Activated CD8-positive, alpha-beta T cell treated with anti-CD3 and anti-CD28 coated beads, Interleukin-2, amount 10 ng/mL, durations not matched to agents 7 days and 5 days (primary cell): ENCODE measurements around the gene AHRR. TPM values are rescaled to one million over a fixed set of nuclear protein-coding genes. Genes with fewer than 3 reads are reported as not detected.

ENCODE experiments used
- ATAC-seq: fragments of 150-1000 bp; cut with Tn5 transposase; one replicate; pipeline ENCODE4 v1.10.0; 2021; ENCODE audit warnings: moderate library complexity
- CTCF ChIA-PET: fragments of 350-600 bp; sonication (Branson Sonifier 250); formaldehyde crosslinking; loops from one replicate; lab custom pipeline; 2021; ENCODE audit warnings: antibody characterized with exemption; lab: Charles Lee
- POLR2A ChIA-PET: fragments of 350-600 bp; sonication (Branson Sonifier 250); formaldehyde crosslinking; loops from one replicate; lab custom pipeline; 2021; ENCODE audit warnings: antibody characterized with exemption; lab: Charles Lee
- DNase-seq: peaks from one replicate; pipeline ENCODE4 v3.0.0-alpha.2; 2020
- H3K27ac Mint-ChIP-seq: one replicate; pipeline ENCODE4 v1.8.0; 2021; ENCODE audit warnings: mild to moderate bottlenecking, mixed read lengths
- H3K27me3 Mint-ChIP-seq: one replicate; pipeline ENCODE4 v1.8.0; 2021; ENCODE audit warnings: low read depth, mixed read lengths
- H3K36me3 Mint-ChIP-seq: one replicate; pipeline ENCODE4 v1.8.0; 2021; ENCODE audit warnings: low read depth, mixed read lengths
- H3K4me1 Mint-ChIP-seq: one replicate; pipeline ENCODE4 v1.8.0; 2021; ENCODE audit warnings: low read depth, mixed read lengths
- H3K4me3 Mint-ChIP-seq: one replicate; pipeline ENCODE4 v1.8.0; 2021; ENCODE audit warnings: mild to moderate bottlenecking, mixed read lengths
- H3K9me3 Mint-ChIP-seq: one replicate; pipeline ENCODE4 v1.8.0; 2022; ENCODE audit warnings: mixed read lengths; ENCODE audit not compliant: insufficient read depth
- total RNA-seq, 2 experiments: library from RNA; stranded (reverse); gene quantifications; one replicate each; pipeline ENCODE4 v1.2.3, GENCODE V29; 2021

AHRR gene
- total RNA-seq, 2 experiments from 2014 or later = 56.1 to 57.2 TPM

GRCh38 chr5:342501-343460 lies 21.3 kb downstream of the AHRR start:
- ChIA-PET CTCF (interaction anchor here (1.4 to 1.6 kb wide), 2 partner anchors 21 to 36 kb away, joined by 3 to 4 read pairs; partner anchors contain the start of gene AHRR), POLR2A (no interaction called here)
- peaks cover 48% of the 10 kb centered on the region for H3K36me3 Mint-ChIP-seq
- peak overlapping the region; percentile 59 for H3K4me3 Mint-ChIP-seq
- H3K9me3 Mint-ChIP-seq = no peaks in the 10 kb centered on the region
- DNase-seq (no peak), ATAC-seq (no peak)
- no peaks in the 10 kb centered on the region for H3K27me3 Mint-ChIP-seq
- peaks cover 64% of the 10 kb centered on the region for H3K4me1 Mint-ChIP-seq
- H3K27ac Mint-ChIP-seq = peak overlapping the region; percentile 70

GRCh38 chr5:343461-344401 lies 22.2 kb downstream of the AHRR start:
- Mint-ChIP-seq H3K4me1 (peaks cover 67% of the 10 kb centered on the region), H3K36me3 (peaks cover 53% of the 10 kb centered on the region), H3K9me3 (no peaks in the 10 kb centered on the region), H3K4me3 (peak overlapping the region; percentile 81), H3K27ac (peak overlapping the region; percentile 94), H3K27me3 (no peaks in the 10 kb centered on the region)
- ATAC-seq (peak; percentile 81), DNase-seq (peak; percentile 61)
- ChIA-PET POLR2A (interaction anchor here (0.6 to 1.1 kb wide), 3 partner anchors 50 to 88 kb away, joined by 3 read pairs; partner anchors contain the start of gene PDCD6), CTCF (interaction anchor here (0.6 to 1.1 kb wide), 5 partner anchors 10 to 103 kb away, joined by 3 to 4 read pairs (median 3); no protein-coding TSS in a partner anchor)

GRCh38 chr5:344668-345067 lies 23.2 kb downstream of the AHRR start:
- Mint-ChIP-seq H3K27me3 (no peaks in the 10 kb centered on the region), H3K4me1 (peaks cover 63% of the 10 kb centered on the region), H3K9me3 (no peaks in the 10 kb centered on the region), H3K27ac (peak overlapping the region; percentile 81), H3K4me3 (no peak overlapping the region), H3K36me3 (peaks cover 52% of the 10 kb centered on the region)
- ATAC-seq = no peak
- CTCF ChIA-PET = interaction anchor here (1.0 to 1.1 kb wide), 3 partner anchors 9 to 65 kb away, joined by 3 to 4 read pairs (median 3); no protein-coding TSS in a partner anchor
- DNase-seq = no peak
- POLR2A ChIA-PET = interaction anchor here (1.0 to 1.1 kb wide), 2 partner anchors 49 to 73 kb away, joined by 3 read pairs; partner anchors contain the start of gene PDCD6

DNA sequence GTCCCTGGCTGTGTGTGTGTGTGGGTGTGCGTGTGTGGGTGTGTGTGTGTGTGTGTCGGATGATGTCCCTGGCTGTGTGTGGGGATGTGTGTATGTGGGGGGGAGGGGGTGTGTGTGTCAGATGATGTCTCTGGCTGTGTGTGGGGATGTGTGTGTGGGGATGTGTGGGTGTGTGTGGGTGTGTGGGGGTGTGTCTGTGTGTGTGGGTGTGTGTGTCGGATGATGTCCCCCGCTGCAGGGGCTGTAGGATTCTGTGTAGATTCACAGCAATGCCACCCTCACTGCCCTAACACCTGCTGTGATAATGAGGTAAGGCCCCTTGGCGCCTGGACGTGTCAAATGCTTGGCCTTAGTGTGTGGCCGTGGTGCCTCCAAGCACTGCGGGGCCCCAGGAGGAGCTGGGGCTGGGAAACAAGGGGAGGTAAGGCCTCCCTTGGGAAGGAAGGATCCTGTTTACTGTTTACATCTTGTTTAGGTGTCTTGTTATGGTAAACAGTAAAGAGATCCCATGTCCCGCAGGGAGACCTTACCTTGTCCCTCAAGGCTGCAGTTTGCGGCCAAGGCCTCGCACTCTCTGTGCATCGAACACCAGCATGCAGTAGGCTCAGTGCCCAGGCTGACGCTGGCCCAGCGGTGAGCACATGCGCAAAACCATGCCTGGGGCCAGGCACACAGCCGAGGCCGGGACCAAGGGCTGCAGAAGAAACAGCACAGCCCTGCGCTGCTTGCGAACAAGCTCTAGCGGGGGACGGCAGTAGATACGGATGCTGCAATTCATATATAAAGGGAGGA lies 24.1 kb downstream of the AHRR start:
- POLR2A ChIA-PET = interaction anchor here (0.8 to 1.4 kb wide), 4 partner anchors 9 to 92 kb away, joined by 3 read pairs; partner anchors contain the start of gene AHRR
- peak overlapping the region; percentile 82 for H3K27ac Mint-ChIP-seq
- CTCF ChIA-PET = interaction anchor here (0.7 to 1.6 kb wide), 5 partner anchors 9 to 100 kb away, joined by 3 to 5 read pairs (median 4); partner anchors contain the start of gene AHRR
- peaks cover 53% of the 10 kb centered on the region for H3K36me3 Mint-ChIP-seq
- peak overlapping the region; percentile 66 for H3K4me3 Mint-ChIP-seq
- H3K4me1 Mint-ChIP-seq = peaks cover 62% of the 10 kb centered on the region
- peak; percentile 4 for ATAC-seq
- no peaks in the 10 kb centered on the region for H3K27me3 Mint-ChIP-seq
- no peak for DNase-seq
- H3K9me3 Mint-ChIP-seq = no peaks in the 10 kb centered on the region

GRCh38 chr5:346229-346935 lies 24.9 kb downstream of the AHRR start:
- ATAC-seq = peak; percentile 10
- peak overlapping the region; percentile 82 for H3K27ac Mint-ChIP-seq
- no peak for DNase-seq
- no peaks in the 10 kb centered on the region for H3K9me3 Mint-ChIP-seq
- POLR2A ChIA-PET = interaction anchor here (0.8 to 1.4 kb wide), 6 partner anchors 8 to 92 kb away, joined by 3 read pairs; partner anchors contain the start of gene AHRR
- H3K36me3 Mint-ChIP-seq = peaks cover 55% of the 10 kb centered on the region
- peaks cover 61% of the 10 kb centered on the region for H3K4me1 Mint-ChIP-seq
- H3K27me3 Mint-ChIP-seq = no peaks in the 10 kb centered on the region
- CTCF ChIA-PET = interaction anchor here (0.7 to 1.6 kb wide), 6 partner anchors 9 to 99 kb away, joined by 3 to 5 read pairs (median 4); partner anchors contain the start of gene AHRR
- H3K4me3 Mint-ChIP-seq = peak overlapping the region; percentile 66

GRCh38 chr5:347712-348284 lies 26.3 kb downstream of the AHRR start:
- ATAC-seq = no peak
- Mint-ChIP-seq H3K4me1 (peaks cover 49% of the 10 kb centered on the region), H3K36me3 (peaks cover 50% of the 10 kb centered on the region), H3K9me3 (no peaks in the 10 kb centered on the region), H3K27me3 (no peaks in the 10 kb centered on the region), H3K27ac (no peak overlapping the region), H3K4me3 (no peak overlapping the region)
- DNase-seq = no peak
- ChIA-PET POLR2A (interaction anchor here (1.3 kb wide), 1 partner anchor 10 kb away, joined by 3 read pairs; no protein-coding TSS in a partner anchor), CTCF (interaction anchor here (0.9 to 1.3 kb wide), 2 partner anchors 19 to 84 kb away, joined by 3 to 4 read pairs; no protein-coding TSS in a partner anchor)

DNA sequence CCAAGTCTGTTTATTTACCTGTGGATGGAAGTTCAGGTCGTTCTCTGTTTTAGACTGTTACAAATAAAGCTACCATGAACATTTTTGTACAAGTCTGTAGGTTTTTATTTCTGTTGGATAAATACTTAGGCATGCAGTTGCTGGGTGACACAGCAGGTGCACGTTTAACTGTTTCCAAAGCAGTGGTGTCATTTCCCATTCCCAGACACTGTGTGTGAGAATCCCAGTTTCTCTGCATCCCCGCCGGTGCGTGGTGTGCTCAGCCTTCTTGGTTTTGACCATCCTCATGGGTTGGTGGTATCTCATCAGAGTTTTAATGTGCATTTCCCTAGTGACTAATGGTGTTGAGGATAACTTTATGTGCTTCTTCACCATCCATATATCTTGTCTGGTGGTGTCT lies 27.2 kb downstream of the AHRR start:
- no peaks in the 10 kb centered on the region for H3K9me3 Mint-ChIP-seq
- ChIA-PET CTCF (interaction anchor here (0.9 to 2.0 kb wide), 5 partner anchors 15 to 83 kb away, joined by 3 to 6 read pairs (median 4); no protein-coding TSS in a partner anchor), POLR2A (interaction anchor here (1.3 kb wide), 1 partner anchor 11 kb away, joined by 3 read pairs; no protein-coding TSS in a partner anchor)

DNA sequence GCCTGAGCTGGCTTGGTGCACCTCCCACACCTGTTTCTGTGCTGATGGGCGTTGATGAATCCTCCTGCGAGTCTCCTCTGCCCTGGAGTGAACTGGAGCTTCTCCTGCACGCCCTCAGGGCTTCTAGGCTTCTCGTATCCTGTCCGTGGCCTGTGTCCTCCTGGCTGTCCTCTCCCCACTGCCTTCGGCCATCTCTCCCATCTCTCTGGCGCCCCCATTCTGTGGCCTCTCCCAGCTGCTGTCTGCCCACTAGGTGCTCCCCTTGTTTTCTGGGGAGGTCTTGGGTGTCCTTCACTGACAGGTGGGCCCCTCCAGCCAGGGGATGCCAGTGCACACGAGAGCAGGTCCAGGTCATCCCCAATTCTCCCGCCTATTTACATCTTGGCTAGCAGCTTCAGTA lies 28.8 kb downstream of the AHRR start:
- Mint-ChIP-seq H3K4me1 (peaks cover 38% of the 10 kb centered on the region), H3K27me3 (no peaks in the 10 kb centered on the region), H3K9me3 (no peaks in the 10 kb centered on the region), H3K27ac (no peak overlapping the region), H3K4me3 (no peak overlapping the region), H3K36me3 (peaks cover 58% of the 10 kb centered on the region)
- no peak for ATAC-seq
- no peak for DNase-seq
- CTCF ChIA-PET = interaction anchor here (0.9 to 2.0 kb wide), 5 partner anchors 13 to 96 kb away, joined by 3 to 6 read pairs (median 4); no protein-coding TSS in a partner anchor
- POLR2A ChIA-PET = interaction anchor here (0.6 to 0.7 kb wide), 2 partner anchors 41 to 131 kb away, joined by 3 read pairs; no protein-coding TSS in a partner anchor

More for the DNA sequence above, 27.2 kb downstream of the AHRR start:
- Mint-ChIP-seq H3K4me3 (no peak overlapping the region), H3K27ac (no peak overlapping the region), H3K36me3 (peaks cover 53% of the 10 kb centered on the region), H3K27me3 (no peaks in the 10 kb centered on the region), H3K4me1 (peaks cover 44% of the 10 kb centered on the region)
- no peak for DNase-seq
- ATAC-seq = no peak

DNA sequence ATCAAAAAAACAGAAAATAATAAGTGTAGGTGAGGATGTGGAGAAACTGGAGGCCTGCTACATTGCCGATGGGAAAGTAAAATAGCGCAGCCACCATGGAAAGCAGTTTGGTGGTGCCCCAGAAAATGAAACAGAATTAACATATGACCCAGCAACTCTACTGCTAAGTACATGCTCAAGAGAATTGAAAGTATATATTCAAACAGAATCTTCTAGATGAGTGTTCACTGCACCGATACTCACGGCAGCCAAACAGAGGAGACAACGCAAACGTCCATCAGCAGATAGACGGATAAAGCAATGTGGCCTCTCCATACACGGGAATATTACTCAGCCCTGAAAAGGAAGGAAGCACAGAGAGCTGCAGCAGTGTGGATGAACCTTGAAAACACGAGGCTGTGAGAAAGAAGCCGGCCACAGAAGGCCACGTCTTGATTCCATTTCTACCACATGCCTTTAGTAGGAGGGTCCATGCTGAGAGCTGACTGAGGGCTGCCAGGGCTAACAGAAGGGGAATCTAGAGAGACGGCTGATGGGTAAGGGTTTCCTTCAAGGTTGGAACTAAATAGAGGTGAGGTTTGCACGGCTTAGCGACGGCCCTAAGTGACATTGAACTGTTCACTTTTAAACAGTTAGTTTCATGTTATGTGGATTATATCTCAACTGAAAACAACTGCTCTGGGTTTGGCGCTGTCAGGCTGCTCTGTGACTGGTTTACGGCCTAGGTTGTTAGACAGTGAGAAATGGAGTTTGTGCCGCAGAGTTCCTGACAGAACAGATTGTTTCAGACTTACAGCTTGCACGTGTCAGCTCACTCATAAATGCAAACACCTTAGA lies 29.8 kb downstream of the AHRR start:
- CTCF ChIA-PET = interaction anchor here (1.0 to 1.6 kb wide), 2 partner anchors 14 to 95 kb away, joined by 3 to 4 read pairs; no protein-coding TSS in a partner anchor
- DNase-seq = no peak

More for the DNA sequence above, 29.8 kb downstream of the AHRR start:
- peak overlapping the region; percentile 2 for H3K27ac Mint-ChIP-seq
- peaks cover 29% of the 10 kb centered on the region for H3K4me1 Mint-ChIP-seq
- H3K4me3 Mint-ChIP-seq = no peak overlapping the region
- no peaks in the 10 kb centered on the region for H3K9me3 Mint-ChIP-seq
- peaks cover 64% of the 10 kb centered on the region for H3K36me3 Mint-ChIP-seq
- POLR2A ChIA-PET = interaction anchor here (0.7 kb wide), 1 partner anchor 132 kb away, joined by 3 read pairs; no protein-coding TSS in a partner anchor
- ATAC-seq = no peak
- H3K27me3 Mint-ChIP-seq = no peaks in the 10 kb centered on the region
